SJSA1 (cell line): Measurements from ENCODE around the gene CELSR3. TPM values are rescaled to one million over a fixed set of nuclear protein-coding genes. Genes with fewer than 3 reads are reported as not detected.

Source experiments
- DNase-seq, 2 experiments: peaks; one replicate each; pipeline ENCODE4 v3.0.0-alpha.2; 2015 to 2020; ENCODE audit warnings: low spot score in 2 of 2, low read depth in 1 of 2
- H3K27ac ChIP-seq: fragments of 250-450 bp; sonication (Bioruptor Pico); 2 replicates; pipeline ENCODE4 v1.5.1; 2020; ENCODE audit warnings: mild to moderate bottlenecking, moderate library complexity
- H3K27me3 ChIP-seq: fragments of 250-450 bp; sonication (Bioruptor Pico); replicated peaks from 2 replicates; pipeline ENCODE4 v1.5.1; 2020; ENCODE audit warnings: mild to moderate bottlenecking, moderate library complexity
- H3K36me3 ChIP-seq: fragments of 250-450 bp; sonication (Bioruptor Pico); 2 replicates; pipeline ENCODE4 v1.5.1; 2020; ENCODE audit warnings: mild to moderate bottlenecking
- H3K4me1 ChIP-seq: fragments of 250-450 bp; sonication (Bioruptor Pico); replicated peaks from 2 replicates; pipeline ENCODE4 v1.6.1; 2021; ENCODE audit warnings: mild to moderate bottlenecking
- H3K4me3 ChIP-seq: fragments of 250-450 bp; sonication (Bioruptor Pico); 2 replicates; pipeline ENCODE4 v1.5.1; 2020; ENCODE audit warnings: mild to moderate bottlenecking
- H3K9me3 ChIP-seq: fragments of 250-450 bp; sonication (Bioruptor Pico); replicated peaks from 2 replicates; pipeline ENCODE4 v1.5.1; 2020; ENCODE audit warnings: mild to moderate bottlenecking
- total RNA-seq: library from RNA; depleted of rRNA; stranded (reverse); fragments of >200 nt; shearing (Covaris generic); gene quantifications from 2 replicates; pipeline ENCODE4 v1.2.3, GENCODE V29; 2014

Gene CELSR3
- total RNA-seq, 1 experiment from 2014 or later: 0.26 TPM

GRCh38 chr3:48661501-48662144 is 1.1 kb downstream of the CELSR3 start:
- Histone ChIP-seq H3K27me3 (peaks cover 8% of the 10 kb centered on the region), H3K4me1 (peaks cover 21% of the 10 kb centered on the region), H3K27ac (no peak overlapping the region), H3K9me3 (no peaks in the 10 kb centered on the region; the same call in 1 of the 2 replicates), H3K36me3 (no peaks in the 10 kb centered on the region), H3K4me3 (peak overlapping the region; percentile 22)
- peak in 1 of 2 experiments; percentile 44 for DNase-seq

GRCh38 chr3:48660800-48661400 is 1.8 kb downstream of the CELSR3 start:
- H3K4me1 ChIP-seq: peaks cover 27% of the 10 kb centered on the region
- peaks cover 8% of the 10 kb centered on the region for H3K27me3 ChIP-seq
- H3K9me3 ChIP-seq: no peaks in the 10 kb centered on the region; the same call in 1 of the 2 replicates
- H3K4me3 ChIP-seq: no peak overlapping the region
- no peak for DNase-seq
- no peaks in the 10 kb centered on the region for H3K36me3 ChIP-seq
- no peak overlapping the region for H3K27ac ChIP-seq

GRCh38 chr3:48656841-48657281 is 5.8 kb downstream of the CELSR3 start:
- Histone ChIP-seq H3K4me3 (no peak overlapping the region), H3K9me3 (no peaks in the 10 kb centered on the region; the same call in 1 of the 2 replicates), H3K27me3 (peaks cover 4% of the 10 kb centered on the region; the same call in 1 of the 2 replicates), H3K36me3 (no peaks in the 10 kb centered on the region), H3K4me1 (peaks cover 14% of the 10 kb centered on the region), H3K27ac (no peak overlapping the region)
- DNase-seq: no peak

- H3K27me3 ChIP-seq: no peaks in the 10 kb centered on the region
- DNase-seq: peak in 1 of 2 experiments; percentile 48
- H3K4me1 ChIP-seq: peaks cover 8% of the 10 kb centered on the region
- H3K9me3 ChIP-seq: no peaks in the 10 kb centered on the region
- no peak overlapping the region for H3K27ac ChIP-seq
- H3K36me3 ChIP-seq: no peaks in the 10 kb centered on the region
- H3K4me3 ChIP-seq: peak overlapping the region; percentile 34
Measured at GRCh38 chr3:48656061-48656840, 6.4 kb downstream of the CELSR3 start.

GRCh38 chr3:48655606-48656005 is 7.1 kb downstream of the CELSR3 start:
- DNase-seq: no peak
- Histone ChIP-seq H3K9me3 (no peaks in the 10 kb centered on the region), H3K4me1 (peaks cover 6% of the 10 kb centered on the region), H3K27me3 (no peaks in the 10 kb centered on the region), H3K36me3 (no peaks in the 10 kb centered on the region), H3K4me3 (no peak overlapping the region), H3K27ac (no peak overlapping the region)

GRCh38 chr3:48655063-48655462 is 7.6 kb downstream of the CELSR3 start:
- Histone ChIP-seq H3K27me3 (no peaks in the 10 kb centered on the region), H3K36me3 (no peaks in the 10 kb centered on the region), H3K27ac (no peak overlapping the region), H3K4me3 (no peak overlapping the region), H3K9me3 (no peaks in the 10 kb centered on the region), H3K4me1 (peaks cover 6% of the 10 kb centered on the region)
- no peak for DNase-seq

- Histone ChIP-seq H3K27ac (no peak overlapping the region), H3K9me3 (no peaks in the 10 kb centered on the region), H3K27me3 (no peaks in the 10 kb centered on the region), H3K36me3 (no peaks in the 10 kb centered on the region), H3K4me1 (peaks cover 6% of the 10 kb centered on the region), H3K4me3 (no peak overlapping the region)
- no peak for DNase-seq
Measured at GRCh38 chr3:48652923-48653715, 9.6 kb downstream of the CELSR3 start.

GRCh38 chr3:48651771-48652170 is 10.9 kb downstream of the CELSR3 start:
- H3K36me3 ChIP-seq: no peaks in the 10 kb centered on the region

GRCh38 chr3:48650723-48651122 is 12.0 kb downstream of the CELSR3 start:
- Histone ChIP-seq H3K36me3 (no peaks in the 10 kb centered on the region), H3K4me3 (no peak overlapping the region), H3K27ac (no peak overlapping the region), H3K9me3 (no peaks in the 10 kb centered on the region), H3K4me1 (no peaks in the 10 kb centered on the region), H3K27me3 (no peaks in the 10 kb centered on the region)
- DNase-seq: no peak

More at GRCh38 chr3:48651771-48652170, 10.9 kb downstream of the CELSR3 start:
- H3K4me1 ChIP-seq: peaks cover 6% of the 10 kb centered on the region
- DNase-seq: no peak
- H3K4me3 ChIP-seq: no peak overlapping the region
- H3K9me3 ChIP-seq: no peaks in the 10 kb centered on the region
- H3K27ac ChIP-seq: no peak overlapping the region
- H3K27me3 ChIP-seq: no peaks in the 10 kb centered on the region

GRCh38 chr3:48648188-48648850 is 14.4 kb downstream of the CELSR3 start:
- H3K27me3 ChIP-seq: no peaks in the 10 kb centered on the region
- H3K27ac ChIP-seq: no peak overlapping the region
- H3K9me3 ChIP-seq: no peaks in the 10 kb centered on the region
- DNase-seq: no peak
- no peaks in the 10 kb centered on the region for H3K4me1 ChIP-seq
- no peak overlapping the region for H3K4me3 ChIP-seq
- no peaks in the 10 kb centered on the region for H3K36me3 ChIP-seq

GRCh38 chr3:48647714-48648113 is 15.0 kb downstream of the CELSR3 start:
- no peak overlapping the region for H3K4me3 ChIP-seq
- no peak overlapping the region for H3K27ac ChIP-seq
- no peaks in the 10 kb centered on the region for H3K9me3 ChIP-seq
- H3K36me3 ChIP-seq: no peaks in the 10 kb centered on the region
- no peak for DNase-seq
- H3K27me3 ChIP-seq: no peaks in the 10 kb centered on the region
- H3K4me1 ChIP-seq: no peaks in the 10 kb centered on the region

GRCh38 chr3:48644898-48645760 is 17.6 kb downstream of the CELSR3 start:
- no peak overlapping the region for H3K4me3 ChIP-seq
- H3K9me3 ChIP-seq: no peaks in the 10 kb centered on the region
- DNase-seq: no peak
- no peaks in the 10 kb centered on the region for H3K27me3 ChIP-seq
- H3K27ac ChIP-seq: no peak overlapping the region
- no peaks in the 10 kb centered on the region for H3K36me3 ChIP-seq
- H3K4me1 ChIP-seq: no peaks in the 10 kb centered on the region
